Fibroblast of lung (primary cell): ENCODE data around the gene TRPT1.

Experiments used
- CTCF ChIP-seq, 2 donors: IDR thresholded peaks in 1 of 2; conservative IDR thresholded peaks in 1 of 2; 1 replicate in 1 of 2; 2 replicates in 1 of 2; pipeline ENCODE4 v1.5.1; 2011 to 2012; ENCODE audit warnings: low read length in 2 of 2, control low read depth in 1 of 2, inconsistent platforms in 1 of 2, low read depth in 1 of 2, mild to moderate bottlenecking in 1 of 2
- EZH2 ChIP-seq: IDR thresholded peaks from 2 replicates; pipeline ENCODE4 v1.5.1; 2012; ENCODE audit warnings: low read length, control low read depth, mild to moderate bottlenecking; ENCODE audit errors: missing control alignments

- TF ChIP-seq CTCF (conservative IDR thresholded peaks at IDR 0.05 in 1 of 2, IDR thresholded peaks at IDR 0.05 in 1 of 2; ENCODE audit: low read depth in 1 of 2, low read length in 2 of 2) (no peak), EZH2 (no peak)
Measured at GRCh38 chr11:64244966-64245365, 19.0 kb upstream of the TRPT1 start.
